Activated naive CD8-positive, alpha-beta T cell treated with anti-CD3 and anti-CD28 coated beads for 36 hours (primary cell): ENCODE results near the gene COPA. TPM values are rescaled to one million over a fixed set of nuclear protein-coding genes. Genes with fewer than 3 reads are reported as not detected.
"Not testable (repeated sequence)": the region's sequence is repeated elsewhere in the genome, so short reads cannot be mapped to it uniquely, and the experiment has no call there.

Experiments
- DNase-seq: peaks from one replicate; pipeline ENCODE4 v3.0.0; 2021
- H3K27ac Mint-ChIP-seq: one replicate; pipeline ENCODE4 v1.8.0; 2022; ENCODE audit warnings: mild to moderate bottlenecking, moderate library complexity, mixed read lengths
- H3K27me3 Mint-ChIP-seq: one replicate; pipeline ENCODE4 v1.8.0; 2022; ENCODE audit warnings: mild to moderate bottlenecking, mixed read lengths
- H3K36me3 Mint-ChIP-seq: one replicate; pipeline ENCODE4 v1.8.0; 2021; ENCODE audit warnings: mild to moderate bottlenecking, mixed read lengths
- H3K4me1 Mint-ChIP-seq: one replicate; pipeline ENCODE4 v1.8.0; 2021; ENCODE audit warnings: mixed read lengths
- H3K4me3 Mint-ChIP-seq: one replicate; pipeline ENCODE4 v1.8.0; 2022; ENCODE audit warnings: mild to moderate bottlenecking, moderate library complexity, mixed read lengths
- H3K9me3 Mint-ChIP-seq: one replicate; pipeline ENCODE4 v1.8.0; 2022; ENCODE audit warnings: mixed read lengths
- total RNA-seq, 2 experiments: library from RNA; stranded (reverse); gene quantifications; one replicate each; pipeline ENCODE4 v1.2.3, GENCODE V29; 2021

Gene COPA
- 100 to 1,000 TPM; 110 to 119 TPM for total RNA-seq

- Mint-ChIP-seq H3K36me3 (peaks cover 20% of the 10 kb centered on the region), H3K4me1 (peaks cover 42% of the 10 kb centered on the region), H3K27ac (peak within 1 kb of the TSS; percentile 100)
These were observed at the start of gene COPA, which contains the start of gene NCSTN for GRCh38 chr1:160342953-160343869. Gene COPA, minus strand, starts transcription at chr1:160343250. Its CDS starts 80 bp downstream, at chr1:160343170. Gene NCSTN, plus strand, starts transcription at chr1:160343383. Its CDS starts 14 bp downstream, at chr1:160343397.

DNA sequence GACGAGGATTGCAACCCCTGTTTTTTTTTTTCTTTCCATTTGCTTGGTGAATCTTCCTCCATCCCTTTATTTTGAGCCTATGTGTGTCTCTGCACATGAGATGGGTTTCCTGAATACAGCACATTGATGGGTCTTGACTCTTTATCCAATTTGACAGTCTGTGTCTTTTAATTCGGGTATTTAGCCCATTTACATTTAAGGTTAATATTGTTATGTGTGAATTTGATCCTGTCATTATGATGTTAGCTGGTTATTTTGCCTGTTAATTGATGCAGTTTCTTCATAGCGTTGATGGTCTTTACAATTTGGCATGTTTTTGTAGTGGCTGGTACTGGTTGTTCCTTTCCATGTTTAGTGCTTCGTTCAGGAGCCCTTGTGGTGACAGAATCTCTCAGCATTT, 45.4 kb upstream of the COPA start:
- H3K9me3 Mint-ChIP-seq, H3K4me1 Mint-ChIP-seq, H3K36me3 Mint-ChIP-seq, H3K4me3 Mint-ChIP-seq, H3K27me3 Mint-ChIP-seq, DNase-seq, H3K27ac Mint-ChIP-seq: not testable (repeated sequence)

More at GRCh38 chr1:160342953-160343869, at the start of gene COPA, which contains the start of gene NCSTN:
- Mint-ChIP-seq H3K9me3 (no peaks in the 10 kb centered on the region), H3K27me3 (no peaks in the 10 kb centered on the region), H3K4me3 (peak within 1 kb of the TSS; percentile 100)
- DNase-seq, result peak; percentile 90

DNA sequence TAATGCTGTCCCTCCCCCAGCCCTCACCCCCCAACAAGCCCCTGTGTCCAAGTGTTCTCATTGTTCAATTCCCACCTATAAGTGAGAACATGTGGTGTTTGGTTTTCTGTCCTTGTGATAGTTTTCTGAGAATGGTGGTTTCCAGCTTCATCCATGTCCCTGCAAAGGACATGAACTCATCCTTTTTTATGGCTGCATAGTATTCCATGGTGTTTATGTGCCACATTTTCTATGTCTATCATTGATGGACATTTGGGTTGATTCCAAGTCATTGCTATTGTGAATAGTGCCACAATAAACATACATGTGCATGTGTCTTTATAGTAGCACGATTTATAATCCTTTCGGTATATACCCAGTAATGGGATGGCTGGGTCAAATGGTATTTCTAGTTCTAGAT, 41.8 kb upstream of the COPA start:
- not testable (repeated sequence) for H3K27ac Mint-ChIP-seq, H3K4me3 Mint-ChIP-seq, H3K36me3 Mint-ChIP-seq, DNase-seq, H3K27me3 Mint-ChIP-seq, H3K9me3 Mint-ChIP-seq, H3K4me1 Mint-ChIP-seq

- Mint-ChIP-seq H3K27ac (no peak overlapping the region), H3K4me1 (peaks cover 8% of the 10 kb centered on the region)
These were observed 34.6 kb upstream of the COPA start for GRCh38 chr1:160377585-160378206.

DNA sequence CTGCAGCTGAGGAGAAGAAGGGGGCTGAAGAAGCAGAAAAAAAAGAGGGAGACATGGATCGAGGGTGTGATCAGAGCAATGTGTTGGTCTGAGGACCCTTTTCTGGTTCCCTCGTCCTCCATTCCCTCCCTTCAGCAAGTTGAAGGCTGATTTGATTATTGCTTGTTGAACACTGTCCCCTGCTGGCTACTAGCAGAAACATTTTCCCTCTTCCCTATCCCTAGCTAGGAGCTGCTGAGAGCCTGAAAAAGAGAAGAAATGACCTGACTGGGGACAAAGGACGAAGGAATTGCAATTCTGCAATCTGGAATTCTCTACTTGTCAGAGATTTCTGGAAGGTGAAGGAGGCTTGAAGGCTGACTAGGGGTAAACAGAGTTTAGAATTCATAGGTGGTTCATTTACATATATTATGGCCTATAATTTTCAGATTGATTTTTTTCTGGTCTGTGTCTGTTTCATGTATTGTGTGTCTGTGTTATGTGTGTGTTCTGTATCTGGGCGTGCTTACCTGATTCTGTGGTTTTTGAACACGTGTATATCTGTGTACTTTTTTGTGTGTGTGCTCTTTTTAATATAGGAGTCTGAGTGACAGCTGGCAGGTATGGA, 33.6 kb upstream of the COPA start:
- Mint-ChIP-seq H3K27ac (no peak overlapping the region), H3K9me3 (no peaks in the 10 kb centered on the region), H3K4me1 (peaks cover 8% of the 10 kb centered on the region), H3K4me3 (no peak overlapping the region), H3K36me3 (no peaks in the 10 kb centered on the region), H3K27me3 (no peaks in the 10 kb centered on the region)
- peak; percentile 13 for DNase-seq

More at GRCh38 chr1:160377585-160378206, 34.6 kb upstream of the COPA start:
- Mint-ChIP-seq H3K9me3 (no peaks in the 10 kb centered on the region), H3K4me3 (no peak overlapping the region), H3K36me3 (no peaks in the 10 kb centered on the region), H3K27me3 (no peaks in the 10 kb centered on the region)
- no peak for DNase-seq

DNA sequence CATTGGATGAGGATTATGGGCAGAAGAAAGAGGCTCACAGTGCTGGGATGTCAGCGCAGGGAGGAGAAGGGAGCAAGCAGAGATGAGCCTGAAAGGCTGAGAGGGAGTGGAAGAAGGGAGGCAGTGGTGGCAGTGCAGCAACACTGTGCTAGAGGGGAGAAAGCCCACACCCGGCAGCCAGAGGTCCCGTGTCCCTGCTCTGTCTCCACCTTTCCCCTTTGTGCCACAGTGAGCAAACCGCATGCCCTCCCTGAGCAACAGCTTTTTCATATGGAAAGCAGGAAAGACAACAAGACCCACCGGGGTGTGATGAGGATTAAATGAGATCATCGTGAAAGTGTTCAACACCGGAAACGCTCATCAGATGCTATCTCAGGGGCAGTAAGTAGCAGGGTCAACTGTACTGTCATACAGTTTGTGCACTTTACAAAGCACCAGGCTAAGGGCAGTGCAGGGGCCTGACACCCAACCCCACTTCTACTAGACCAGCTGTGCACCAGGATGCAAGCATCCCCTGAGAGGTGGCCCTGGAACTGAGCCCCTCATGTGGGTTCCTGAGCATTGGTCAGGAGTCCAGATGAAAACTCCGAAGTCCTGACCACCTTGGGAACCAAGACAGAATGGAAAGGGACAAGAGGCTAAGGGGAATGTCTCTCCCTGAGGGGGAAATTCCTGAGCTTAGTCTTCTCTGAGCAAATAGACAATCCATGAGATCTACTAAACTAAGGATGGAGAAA, 32.9 kb upstream of the COPA start:
- H3K4me1 Mint-ChIP-seq, result peaks cover 8% of the 10 kb centered on the region
- DNase-seq, result no peak

DNA sequence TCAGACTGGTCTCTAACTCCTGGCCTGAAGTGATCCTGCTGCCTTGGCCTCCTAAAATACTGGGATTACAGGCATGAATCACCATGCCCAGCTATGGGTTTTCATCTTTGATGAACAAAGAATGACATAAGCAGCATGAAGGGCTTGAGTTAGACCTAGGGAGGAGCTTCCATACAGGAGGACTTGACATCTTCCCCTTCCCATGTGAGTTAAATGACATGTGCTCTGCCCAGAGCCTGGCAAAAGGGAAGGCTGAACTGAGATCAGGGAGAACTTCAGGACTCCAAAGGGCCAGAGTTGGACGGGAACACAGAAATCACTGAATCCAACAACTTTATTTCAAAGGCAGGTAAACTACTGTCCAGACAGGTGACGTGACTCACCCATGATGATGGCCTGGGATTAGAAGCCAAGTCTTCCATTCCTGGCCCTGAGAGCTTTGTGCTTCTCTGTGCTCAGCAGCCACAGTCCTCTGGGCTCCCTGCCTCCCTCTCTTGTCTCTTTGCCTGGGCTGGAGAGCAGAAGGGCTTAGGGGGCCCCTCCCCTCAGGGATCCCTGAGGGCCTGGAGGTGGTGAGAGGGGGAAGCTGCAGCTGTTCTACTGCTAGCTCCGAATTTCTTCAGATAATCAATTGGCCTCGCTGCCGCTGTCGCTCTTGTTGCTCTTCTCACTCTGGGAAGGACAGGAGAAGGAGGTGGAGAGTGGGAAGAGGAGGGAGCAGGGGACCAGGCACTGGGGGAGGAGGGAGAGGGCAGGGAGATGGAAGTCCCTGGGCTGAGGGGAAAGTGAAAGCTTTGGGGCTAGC, 31.5 kb upstream of the COPA start:
- Mint-ChIP-seq H3K9me3 (no peaks in the 10 kb centered on the region), H3K27me3 (no peaks in the 10 kb centered on the region), H3K27ac (no peak overlapping the region), H3K4me1 (peaks cover 8% of the 10 kb centered on the region), H3K4me3 (no peak overlapping the region), H3K36me3 (no peaks in the 10 kb centered on the region)
- DNase-seq, result no peak

More for the DNA sequence above, 32.9 kb upstream of the COPA start:
- no peak overlapping the region for H3K27ac Mint-ChIP-seq
- H3K9me3 Mint-ChIP-seq, result no peaks in the 10 kb centered on the region
- H3K27me3 Mint-ChIP-seq, result no peaks in the 10 kb centered on the region
- H3K4me3 Mint-ChIP-seq, result no peak overlapping the region
- H3K36me3 Mint-ChIP-seq, result no peaks in the 10 kb centered on the region

DNA sequence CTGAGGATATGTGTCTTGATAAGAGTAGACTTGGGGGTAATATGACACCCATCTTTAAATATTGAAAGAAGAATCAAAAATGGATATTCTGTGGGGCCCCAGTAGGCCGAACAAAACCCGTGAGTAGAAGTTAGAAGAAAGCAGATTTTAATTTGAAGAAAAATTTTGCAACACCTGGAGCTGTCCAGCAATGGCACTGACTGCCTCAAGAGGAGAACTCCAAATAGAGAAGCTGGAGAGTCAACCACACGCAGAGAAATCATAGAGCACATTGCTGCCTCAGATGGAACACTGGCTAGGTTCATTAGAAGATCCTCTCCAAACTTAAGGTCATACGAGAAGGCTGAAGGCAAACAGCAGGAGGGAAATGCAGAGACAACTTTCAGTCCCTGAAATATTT, 30.6 kb upstream of the COPA start:
- no peak for DNase-seq
- no peaks in the 10 kb centered on the region for H3K9me3 Mint-ChIP-seq
- H3K4me1 Mint-ChIP-seq, result peaks cover 8% of the 10 kb centered on the region
- no peak overlapping the region for H3K4me3 Mint-ChIP-seq
- H3K27ac Mint-ChIP-seq, result no peak overlapping the region
- no peaks in the 10 kb centered on the region for H3K27me3 Mint-ChIP-seq
- no peaks in the 10 kb centered on the region for H3K36me3 Mint-ChIP-seq

DNA sequence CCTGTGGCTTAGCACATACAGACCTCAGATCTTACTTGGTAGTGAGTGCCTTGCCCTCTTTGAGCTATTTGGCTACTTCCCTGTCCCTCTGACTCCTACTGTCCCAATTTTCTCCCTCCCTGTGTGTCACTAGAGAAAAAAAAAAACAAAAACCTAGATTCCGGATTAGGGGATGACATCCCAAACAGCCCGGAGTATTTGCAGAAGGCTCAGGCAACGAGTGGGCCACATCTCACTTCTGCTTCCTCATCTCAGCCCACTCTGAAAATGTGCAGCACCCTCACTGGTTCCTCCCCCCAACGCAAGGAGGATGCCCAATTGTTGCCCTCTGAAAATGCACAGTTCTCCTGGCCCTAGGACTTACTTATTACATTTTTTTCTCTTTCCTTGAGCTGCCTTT, 28.7 kb upstream of the COPA start:
- Mint-ChIP-seq H3K9me3 (no peaks in the 10 kb centered on the region), H3K27ac (no peak overlapping the region), H3K4me1 (peaks cover 8% of the 10 kb centered on the region), H3K27me3 (no peaks in the 10 kb centered on the region), H3K36me3 (no peaks in the 10 kb centered on the region), H3K4me3 (no peak overlapping the region)
- DNase-seq, result no peak

- H3K36me3 Mint-ChIP-seq, result no peaks in the 10 kb centered on the region
- no peaks in the 10 kb centered on the region for H3K9me3 Mint-ChIP-seq
- H3K4me1 Mint-ChIP-seq, result peaks cover 5% of the 10 kb centered on the region
- H3K27me3 Mint-ChIP-seq, result no peaks in the 10 kb centered on the region
- no peak for DNase-seq
- H3K27ac Mint-ChIP-seq, result no peak overlapping the region
- H3K4me3 Mint-ChIP-seq, result no peak overlapping the region
These were observed 28.2 kb upstream of the COPA start for GRCh38 chr1:160371346-160371631.

DNA sequence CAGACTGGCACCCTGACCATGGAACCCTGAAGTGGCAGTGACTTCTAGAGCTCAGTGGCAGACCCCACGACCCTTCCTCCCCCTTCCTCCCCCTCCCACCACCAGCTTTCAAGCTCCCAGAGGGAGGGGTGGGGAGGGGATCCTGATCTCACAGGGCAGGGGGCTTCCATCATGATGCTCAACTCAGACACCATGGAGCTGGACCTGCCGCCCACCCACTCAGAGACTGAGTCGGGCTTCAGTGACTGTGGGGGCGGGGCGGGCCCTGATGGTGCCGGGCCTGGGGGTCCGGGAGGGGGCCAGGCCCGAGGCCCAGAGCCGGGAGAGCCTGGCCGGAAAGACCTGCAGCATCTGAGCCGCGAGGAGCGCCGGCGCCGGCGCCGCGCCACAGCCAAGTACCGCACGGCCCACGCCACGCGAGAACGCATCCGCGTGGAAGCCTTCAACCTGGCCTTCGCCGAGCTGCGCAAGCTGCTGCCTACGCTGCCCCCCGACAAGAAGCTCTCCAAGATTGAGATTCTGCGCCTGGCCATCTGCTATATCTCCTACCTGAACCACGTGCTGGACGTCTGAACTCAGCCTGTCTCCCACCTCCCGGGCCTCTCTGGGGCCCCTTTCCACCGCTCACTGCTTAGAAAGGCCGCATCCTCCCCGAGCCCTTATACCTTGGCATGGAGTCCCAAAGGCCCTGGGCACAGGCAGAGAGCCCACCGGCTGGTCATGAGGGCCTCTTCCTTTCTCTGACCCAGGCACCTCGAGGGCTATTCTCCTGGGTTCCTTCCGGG, 27.7 kb upstream of the COPA start:
- H3K4me3 Mint-ChIP-seq, result no peak overlapping the region
- no peaks in the 10 kb centered on the region for H3K9me3 Mint-ChIP-seq
- DNase-seq, result no peak
- H3K27ac Mint-ChIP-seq, result no peak overlapping the region
- peaks cover 2% of the 10 kb centered on the region for H3K4me1 Mint-ChIP-seq
- H3K36me3 Mint-ChIP-seq, result no peaks in the 10 kb centered on the region
- H3K27me3 Mint-ChIP-seq, result no peaks in the 10 kb centered on the region

DNA sequence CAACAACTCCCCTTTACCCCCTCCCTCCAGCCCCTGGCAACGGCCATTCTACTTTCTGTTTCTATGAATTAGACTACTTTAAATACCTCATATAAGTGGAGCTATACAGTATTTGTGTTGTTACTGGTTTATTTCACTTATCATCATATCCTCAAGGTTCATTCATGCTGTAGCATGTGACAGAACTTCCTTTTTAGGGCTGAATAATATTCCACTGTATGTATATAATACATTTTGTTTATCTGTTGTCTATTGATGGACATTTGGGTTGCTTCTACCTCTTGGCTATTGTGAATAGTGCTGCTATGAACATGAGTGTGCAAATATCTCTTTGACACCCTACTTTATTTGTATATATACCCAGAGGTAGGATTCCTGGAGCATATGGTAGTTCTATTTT, 26.0 kb upstream of the COPA start:
- Mint-ChIP-seq H3K27me3 (no peaks in the 10 kb centered on the region), H3K4me3 (no peak overlapping the region), H3K4me1 (no peaks in the 10 kb centered on the region), H3K36me3 (no peaks in the 10 kb centered on the region), H3K27ac (no peak overlapping the region), H3K9me3 (no peaks in the 10 kb centered on the region)
- DNase-seq, result no peak

GRCh38 chr1:160367934-160368923, 25.2 kb upstream of the COPA start:
- Mint-ChIP-seq H3K27me3 (no peaks in the 10 kb centered on the region), H3K9me3 (no peaks in the 10 kb centered on the region)
- no peak for DNase-seq

More at GRCh38 chr1:160367934-160368923, 25.2 kb upstream of the COPA start:
- Mint-ChIP-seq H3K27ac (no peak overlapping the region), H3K4me1 (no peaks in the 10 kb centered on the region), H3K36me3 (no peaks in the 10 kb centered on the region), H3K4me3 (no peak overlapping the region)
